HG02678 (cell line): ENCODE measurements around the gene HDAC4.

Experiments
- ATAC-seq: cut with Tn5 transposase; IDR thresholded peaks from one replicate; pipeline ENCODE4 v1.9.1; 2021; ENCODE audit warnings: mild to moderate bottlenecking, moderate library complexity; ENCODE audit not compliant: unreplicated experiment

Gene HDAC4

DNA sequence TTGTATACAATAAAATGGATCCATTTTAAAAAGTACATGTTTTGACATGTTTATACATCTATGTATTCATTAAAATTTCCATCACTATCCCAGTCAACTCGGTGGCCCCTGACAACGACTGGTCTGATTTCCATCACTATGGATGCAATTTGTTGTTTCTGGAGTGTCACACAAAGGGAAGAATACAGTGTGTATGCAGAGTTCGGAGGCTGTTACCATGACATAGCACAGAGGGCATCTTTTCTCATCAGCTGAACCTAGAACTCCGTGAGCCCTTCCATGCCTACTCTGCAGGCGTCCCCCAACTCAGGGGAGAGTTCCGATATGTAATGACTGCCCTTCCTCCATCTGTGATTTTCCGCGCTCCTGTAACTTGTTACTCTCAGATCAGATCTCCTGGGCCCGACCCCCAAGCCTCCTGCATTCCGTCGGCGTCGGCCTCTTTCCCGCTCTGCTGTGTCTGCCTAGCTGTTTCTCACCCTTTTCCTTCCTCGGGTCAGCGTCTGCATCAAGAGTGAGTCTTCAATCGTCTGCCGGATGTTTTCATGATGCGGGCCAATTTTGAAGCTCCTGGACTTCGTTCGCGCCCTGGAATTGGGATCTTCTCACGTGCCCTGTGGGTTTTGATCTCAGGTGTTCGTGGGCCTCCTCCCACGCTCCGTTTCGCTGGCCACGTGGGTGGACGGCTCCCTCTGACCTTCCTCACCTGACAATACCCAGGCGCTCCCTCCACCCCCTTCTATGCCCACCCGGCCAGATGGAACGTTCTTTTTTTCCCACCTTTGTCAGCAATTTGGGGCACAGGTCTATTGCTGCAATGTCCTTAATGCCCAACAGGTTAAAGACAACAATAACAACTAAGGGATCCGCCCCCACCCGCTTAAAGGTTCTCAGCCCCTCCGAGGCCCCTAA is 391.9 kb downstream of the HDAC4 start:
- ATAC-seq = no peak

DNA sequence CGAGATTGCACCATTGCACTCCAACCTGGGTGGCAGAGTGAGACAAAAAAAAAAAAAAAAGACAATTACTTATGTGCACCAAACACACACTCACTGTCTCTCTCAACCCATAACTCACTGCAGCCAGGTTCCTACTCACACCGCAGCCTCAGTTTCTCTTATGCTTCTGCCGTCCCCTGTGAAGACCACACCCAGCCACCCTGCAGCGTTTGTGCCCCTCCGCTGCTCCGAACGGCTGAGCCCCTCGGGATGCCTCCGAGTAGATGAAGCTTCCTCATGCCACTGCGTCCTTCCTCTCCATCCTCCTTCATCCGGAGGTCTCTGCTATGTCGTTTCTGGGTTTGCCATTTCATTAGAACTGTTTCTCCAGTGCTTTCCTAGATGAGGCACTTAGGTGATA is 392.8 kb downstream of the HDAC4 start:
- ATAC-seq = no peak

DNA sequence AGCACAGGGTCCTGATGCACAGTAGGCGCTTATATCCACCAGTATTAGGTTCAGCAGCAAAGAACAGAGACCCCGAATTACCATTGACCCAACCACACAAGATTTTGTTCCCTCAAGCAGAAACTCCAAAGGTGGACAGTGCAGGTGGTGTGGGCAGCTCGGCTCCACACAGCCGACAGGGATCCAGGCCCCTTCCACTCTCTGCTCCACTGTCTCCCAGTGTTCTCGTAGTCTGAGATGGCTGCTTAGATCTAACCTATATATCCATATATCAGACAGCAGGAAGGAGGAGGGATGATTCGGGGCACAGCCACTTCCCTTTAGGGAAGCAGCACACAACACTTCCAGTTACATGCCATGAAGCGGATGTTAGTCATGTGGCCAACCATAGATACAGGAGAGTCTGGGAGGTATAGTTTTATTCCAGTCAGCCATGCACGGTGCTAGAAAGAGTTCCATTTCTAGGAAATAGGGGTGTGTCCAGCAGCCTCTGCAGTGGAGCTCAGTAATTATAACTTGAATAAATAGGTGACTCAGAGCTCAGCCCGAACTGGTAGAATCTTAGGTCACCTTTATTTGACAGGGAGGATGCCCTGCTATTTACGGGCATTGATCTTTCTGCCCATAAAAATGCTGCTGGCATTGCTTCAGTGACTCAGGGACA is 394.1 kb downstream of the HDAC4 start:
- ATAC-seq = no peak

DNA sequence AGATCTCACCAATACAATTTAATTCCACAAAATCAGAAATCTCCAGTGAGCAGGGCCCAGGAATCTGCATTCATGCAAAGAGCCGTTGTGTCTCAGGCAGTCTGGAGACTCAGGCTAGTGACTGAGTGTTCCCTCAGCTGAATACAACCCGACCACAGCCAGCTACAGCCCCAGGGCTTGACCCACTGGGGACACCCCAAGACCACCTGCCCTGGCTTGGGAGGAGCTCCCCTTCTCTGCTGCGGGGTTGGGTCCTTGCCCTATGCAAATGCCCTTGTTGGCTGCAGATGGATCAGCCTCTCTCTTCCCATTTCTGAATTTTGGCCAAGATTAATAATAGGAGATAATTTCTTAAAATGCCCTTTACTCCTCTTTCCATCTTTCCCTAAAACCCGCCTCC is 395.2 kb downstream of the HDAC4 start:
- no peak for ATAC-seq

DNA sequence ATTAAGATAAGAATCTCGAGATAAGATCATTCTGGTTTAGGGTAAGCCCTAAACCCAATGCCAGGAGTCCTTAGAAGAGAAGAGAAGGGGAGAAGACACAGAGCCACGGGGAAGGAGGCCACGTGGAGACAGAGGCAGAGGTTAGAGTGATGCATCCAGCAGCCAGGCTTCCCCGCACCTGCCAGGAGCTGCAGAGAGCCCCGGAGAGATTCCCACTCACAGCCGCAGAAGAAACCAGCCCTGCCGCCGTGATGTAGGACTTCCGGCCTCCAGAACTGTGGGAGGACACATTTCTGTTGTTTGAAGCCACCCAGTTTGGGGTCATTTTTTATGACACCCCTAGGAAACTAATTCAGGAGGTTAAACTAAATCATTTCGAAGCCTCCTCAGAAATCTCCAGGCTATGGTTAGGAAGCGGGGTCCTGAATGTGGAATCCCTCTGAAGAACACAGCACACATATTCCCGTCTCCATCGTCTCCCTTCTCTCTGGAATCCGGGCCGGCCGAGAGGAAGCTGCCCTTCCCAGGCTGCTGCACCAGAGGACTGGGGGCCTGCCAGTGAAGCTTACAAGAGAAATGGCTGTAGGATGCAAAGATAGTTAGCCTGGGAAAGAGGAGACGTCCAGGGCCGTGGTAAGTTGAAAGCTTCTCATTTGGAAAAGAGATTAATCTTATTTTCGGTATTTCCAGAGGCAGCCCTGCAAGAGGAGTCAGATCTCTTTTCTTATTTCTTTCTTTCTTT is 396.4 kb downstream of the HDAC4 start:
- ATAC-seq = no peak

DNA sequence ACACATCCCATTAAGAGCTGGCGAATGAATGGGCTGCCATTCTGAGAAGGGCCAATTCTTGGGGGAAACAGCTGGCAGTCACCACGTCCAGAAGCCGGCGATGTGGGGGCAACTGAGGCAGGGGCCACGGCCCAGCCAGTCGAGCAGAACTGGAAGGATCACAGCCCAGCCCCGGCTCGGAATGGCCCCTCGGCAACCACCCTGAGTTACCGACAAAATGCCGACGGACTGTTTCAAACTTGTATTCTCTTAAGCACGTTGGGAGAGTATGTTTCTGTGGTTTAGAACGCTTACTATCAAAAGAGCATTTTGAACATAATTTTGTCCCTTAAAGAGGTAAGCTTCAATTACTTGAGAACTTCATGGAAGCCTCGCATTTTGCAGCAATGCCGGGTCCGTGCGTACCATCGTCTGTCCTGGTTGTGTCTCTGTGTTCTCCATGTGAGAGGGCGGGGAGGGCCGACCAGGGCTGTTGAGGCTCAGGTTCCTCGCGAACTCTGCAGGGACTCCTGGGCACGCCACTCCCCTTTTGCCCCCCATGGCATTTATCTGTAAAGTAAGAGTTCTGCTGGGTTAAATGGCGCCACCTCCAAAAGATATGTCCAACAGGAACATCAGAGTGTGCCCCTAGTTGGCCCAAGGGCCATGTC is 397.1 kb downstream of the HDAC4 start:
- no peak for ATAC-seq

DNA sequence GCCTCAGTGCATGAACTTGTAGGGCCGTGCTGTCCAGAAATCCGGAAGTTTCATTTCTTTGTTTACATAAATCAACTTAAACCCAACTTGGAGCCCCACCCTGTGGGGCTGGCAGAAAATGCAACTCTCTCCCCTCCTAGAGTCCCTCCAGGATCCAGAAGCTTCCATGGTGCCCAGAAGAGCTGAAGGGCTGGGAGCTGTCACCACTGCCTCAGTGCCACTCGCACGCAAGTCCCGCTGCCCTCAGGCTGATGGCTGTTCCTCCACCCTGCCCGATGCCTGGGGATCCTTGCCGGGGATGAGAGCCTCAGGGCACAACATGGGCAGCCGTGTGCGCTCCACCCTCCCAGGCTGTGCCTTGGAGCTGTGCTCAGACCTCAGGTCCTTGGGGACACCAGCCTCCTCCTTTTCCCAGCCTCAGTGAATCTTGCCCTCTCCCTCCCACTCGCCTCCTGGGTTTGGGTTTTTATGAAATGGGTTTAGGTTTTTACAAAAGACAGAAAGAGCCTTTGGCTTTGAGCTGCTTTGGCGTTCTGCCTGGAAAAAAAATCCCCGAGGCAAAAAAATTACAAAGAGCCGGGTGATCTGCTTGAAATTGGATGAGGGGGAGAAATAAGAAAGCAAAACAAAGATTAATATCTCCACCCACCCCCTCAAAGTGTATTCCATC is 397.7 kb downstream of the HDAC4 start:
- no peak for ATAC-seq

DNA sequence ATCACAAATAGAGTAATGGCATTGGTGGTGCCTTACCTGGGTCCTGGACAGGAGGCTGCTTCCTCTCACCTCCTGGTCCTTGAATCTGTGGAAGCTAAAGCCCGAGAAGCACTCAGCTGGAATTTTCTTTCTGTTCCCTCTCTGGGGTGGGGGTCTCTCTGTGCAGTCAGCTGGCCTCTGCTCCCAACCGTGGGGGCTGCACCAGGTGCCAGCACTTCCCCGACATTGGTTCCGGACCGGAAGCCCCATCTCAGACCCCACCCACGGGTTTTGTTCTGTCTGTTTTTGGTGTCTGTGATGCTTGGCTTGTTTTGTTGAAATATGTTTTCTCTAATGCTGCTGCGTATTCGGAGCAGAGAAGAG is 398.2 kb downstream of the HDAC4 start:
- no peak for ATAC-seq

DNA sequence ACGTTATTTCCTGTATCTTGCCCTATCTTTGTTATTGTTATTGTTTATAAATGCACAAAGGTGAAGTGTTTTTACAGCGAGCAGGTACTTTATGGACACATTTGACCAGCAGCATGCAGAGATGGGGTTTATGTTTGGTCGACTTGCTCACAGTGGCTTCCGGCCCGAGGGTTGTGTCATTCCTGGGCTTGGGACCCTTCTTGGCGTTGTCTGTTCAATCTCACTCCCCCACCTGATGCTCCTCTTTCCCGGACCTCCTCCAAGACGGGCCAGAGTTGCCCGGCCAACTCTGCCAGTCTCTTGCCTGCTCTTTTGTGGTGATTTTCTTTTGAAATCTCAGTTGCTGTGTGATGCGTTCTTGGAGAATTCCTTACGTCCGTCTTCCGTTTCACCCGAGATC is 399.0 kb downstream of the HDAC4 start:
- no peak for ATAC-seq

DNA sequence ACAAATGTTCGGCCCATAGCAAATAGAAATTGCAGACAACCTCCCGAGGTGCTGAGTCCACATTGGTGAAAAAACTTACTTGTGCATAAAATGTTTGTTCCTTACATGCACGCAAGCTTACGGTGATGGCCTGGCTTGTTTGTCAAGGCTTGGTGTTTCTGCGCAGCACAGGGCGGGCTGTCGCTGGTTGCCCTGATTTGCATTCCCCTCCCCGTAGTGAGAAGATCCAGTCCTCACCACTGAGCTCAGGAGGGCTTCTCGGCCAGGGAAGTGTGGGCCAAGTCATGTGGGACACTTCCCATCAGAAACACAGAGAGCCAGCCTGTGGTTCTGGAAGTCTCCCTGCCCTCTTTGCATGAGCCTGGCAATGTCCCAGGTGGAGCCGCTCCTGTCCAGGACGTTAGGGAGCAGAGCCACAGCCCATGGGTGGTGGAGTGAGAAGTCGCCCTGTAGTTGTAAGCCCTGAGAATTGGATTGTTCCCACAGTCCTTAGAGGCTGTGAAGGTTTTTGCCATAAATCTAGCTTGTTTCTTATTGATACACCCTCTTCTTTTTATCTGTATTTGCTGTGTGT is 400.2 kb downstream of the HDAC4 start:
- no peak for ATAC-seq

DNA sequence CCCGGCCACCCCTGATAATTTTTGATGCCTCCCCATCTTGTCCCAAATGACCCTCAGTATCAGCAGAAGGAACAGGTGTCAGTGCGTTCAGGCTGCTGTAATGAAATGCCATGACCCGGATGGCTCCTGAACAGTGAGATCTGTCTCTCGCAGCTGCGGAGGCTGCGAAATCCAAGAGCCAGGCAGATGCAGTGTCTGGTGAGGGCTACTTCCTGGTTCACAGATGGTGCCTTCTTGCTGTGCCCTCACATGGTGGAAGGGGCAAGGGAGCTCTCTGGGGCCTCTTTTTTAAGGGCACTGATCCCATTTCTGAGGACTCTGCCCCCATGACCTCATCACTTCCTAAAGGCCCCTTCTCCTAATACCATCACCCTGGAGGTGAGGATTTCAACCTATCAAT is 400.7 kb downstream of the HDAC4 start:
- ATAC-seq = no peak

DNA sequence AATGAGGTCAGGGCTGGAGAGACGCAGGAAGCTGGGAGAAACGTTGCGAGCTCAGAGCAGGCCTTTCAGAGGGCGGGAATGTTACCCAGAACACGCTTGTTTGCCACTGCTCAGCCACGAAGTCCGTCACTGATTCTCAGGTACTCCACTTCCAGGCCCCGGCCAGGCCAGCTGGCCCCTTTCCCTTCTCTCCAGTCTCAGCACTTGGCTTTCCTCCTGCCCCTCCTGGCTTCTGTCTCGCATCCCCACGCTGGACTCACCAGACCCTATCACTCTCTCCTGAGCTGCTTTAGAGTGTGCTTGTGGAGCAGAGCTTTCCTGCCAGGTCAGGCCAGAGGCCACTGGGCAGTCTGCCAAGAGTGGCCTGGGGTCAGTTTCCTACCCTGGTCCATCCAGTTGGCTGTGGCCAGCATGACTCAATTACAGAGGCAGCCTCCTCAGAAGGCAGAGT is 401.5 kb downstream of the HDAC4 start:
- ATAC-seq = no peak

DNA sequence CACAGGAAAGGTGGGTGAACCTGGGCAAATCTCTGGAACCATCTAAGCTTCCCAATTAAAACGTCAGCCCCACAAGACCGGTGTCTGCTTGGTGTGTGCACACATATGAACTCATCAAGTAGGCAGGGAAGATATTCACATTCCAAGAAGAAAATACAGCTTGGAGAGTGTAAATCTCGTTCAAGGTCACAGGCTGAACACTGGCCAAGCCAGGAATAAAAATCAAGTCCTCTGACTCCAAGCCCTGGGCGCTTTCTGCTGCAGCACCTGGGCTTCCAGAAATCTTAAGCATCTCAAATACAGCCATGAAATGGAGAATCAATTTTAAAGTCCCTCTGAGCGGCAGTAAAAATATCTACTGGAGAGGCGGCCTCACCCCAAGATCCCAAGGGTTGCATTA is 402.0 kb downstream of the HDAC4 start:
- no peak for ATAC-seq
